HG03521 (cell line): Measurements from ENCODE around the gene ATAD3A.
"Not testable (repeated sequence)": the region's sequence is repeated elsewhere in the genome, so short reads cannot be mapped to it uniquely, and the experiment has no call there.

ENCODE experiments used
- ATAC-seq: cut with Tn5 transposase; IDR thresholded peaks from one replicate; pipeline ENCODE4 v1.9.1; 2021; ENCODE audit warnings: mild to moderate bottlenecking, moderate library complexity; ENCODE audit not compliant: unreplicated experiment

ATAD3A gene

GRCh38 chr1:1522536-1522935 lies 10.6 kb downstream of the ATAD3A start:
- not testable (repeated sequence) for ATAC-seq

- ATAC-seq = not testable (repeated sequence)
These were observed 11.3 kb downstream of the ATAD3A start for GRCh38 chr1:1523226-1523625.

GRCh38 chr1:1523651-1524050 lies 11.7 kb downstream of the ATAD3A start:
- ATAC-seq = not testable (repeated sequence)

- ATAC-seq = not testable (repeated sequence)
These were observed 12.9 kb downstream of the ATAD3A start for GRCh38 chr1:1524750-1525383.

- not testable (repeated sequence) for ATAC-seq
These were observed 14.5 kb downstream of the ATAD3A start for GRCh38 chr1:1526476-1526875.

- no peak for ATAC-seq
These were observed 15.3 kb downstream of the ATAD3A start for GRCh38 chr1:1527092-1527816.

- ATAC-seq = no peak
These were observed 16.6 kb downstream of the ATAD3A start for GRCh38 chr1:1528301-1529267.

- ATAC-seq = no peak
These were observed 17.4 kb downstream of the ATAD3A start for GRCh38 chr1:1529321-1529720.

GRCh38 chr1:1529936-1530335 lies 18.0 kb downstream of the ATAD3A start:
- no peak for ATAC-seq

GRCh38 chr1:1531947-1532346 lies 20.0 kb downstream of the ATAD3A start:
- ATAC-seq = no peak

- not testable (repeated sequence) for ATAC-seq
These were observed 21.4 kb downstream of the ATAD3A start for GRCh38 chr1:1533176-1533893.

- ATAC-seq = not testable (repeated sequence)
These were observed 21.9 kb downstream of the ATAD3A start for GRCh38 chr1:1533894-1534291.

- ATAC-seq = no peak
These were observed 22.6 kb downstream of the ATAD3A start for GRCh38 chr1:1534401-1535154.

- no peak for ATAC-seq
These were observed 23.4 kb downstream of the ATAD3A start for GRCh38 chr1:1535201-1536018.

GRCh38 chr1:1536019-1536937 lies 24.3 kb downstream of the ATAD3A start:
- no peak for ATAC-seq

GRCh38 chr1:1536938-1537546 lies 25.1 kb downstream of the ATAD3A start:
- ATAC-seq = no peak

- ATAC-seq = no peak
These were observed 25.8 kb downstream of the ATAD3A start for GRCh38 chr1:1537626-1538250.
